GM19468 (cell line): ENCODE measurements around the gene ACSS1.
A peak's percentile ranks its signal among the peaks of the same experiment; 100 is the strongest.

Experiments
- ATAC-seq: cut with Tn5 transposase; IDR thresholded peaks from one replicate; pipeline ENCODE4 v1.9.1; 2021; ENCODE audit warnings: mild to moderate bottlenecking, moderate library complexity, moderate number of reproducible peaks; ENCODE audit not compliant: unreplicated experiment; ENCODE audit errors: extremely low read depth

ACSS1 gene

DNA sequence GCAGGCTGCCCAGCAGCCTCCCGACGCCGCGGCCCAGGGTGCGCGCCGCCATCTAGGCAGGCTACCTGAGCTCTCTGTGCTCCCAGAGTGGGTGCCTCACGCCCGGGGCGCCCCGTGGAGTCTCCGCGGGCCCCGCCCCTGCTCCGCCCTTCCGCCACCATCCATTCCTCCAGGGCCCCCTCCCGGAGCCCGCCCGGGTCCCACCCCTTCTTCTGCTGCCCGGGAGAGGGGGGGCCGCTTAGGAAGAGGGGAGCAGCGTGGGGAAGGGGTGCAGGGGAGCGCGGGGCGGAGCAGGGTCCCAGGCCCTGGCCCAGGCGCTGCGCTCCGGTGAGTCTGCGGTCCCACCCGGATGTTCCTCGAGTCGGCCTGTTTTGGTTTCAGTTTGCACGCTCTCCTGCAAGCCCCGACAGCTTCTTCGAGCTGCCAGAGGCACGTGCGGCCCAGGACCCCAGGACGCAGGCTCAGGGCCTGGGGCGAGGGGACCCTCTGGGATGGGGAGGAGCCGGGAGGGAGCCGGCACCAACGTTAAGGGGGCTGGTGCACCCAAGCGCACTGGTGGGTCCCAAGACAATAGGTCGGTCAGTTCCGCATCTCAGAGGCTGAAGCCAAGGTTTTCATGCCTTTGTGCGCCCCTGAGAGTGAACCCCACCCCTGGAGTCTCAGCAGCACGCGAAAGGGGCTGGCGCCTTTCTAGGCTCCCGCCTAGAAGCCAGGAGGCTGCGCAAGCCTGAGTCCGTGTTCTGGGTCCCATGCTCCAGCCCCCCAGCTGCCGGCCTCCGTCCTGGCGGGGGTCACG lies at the start of gene ACSS1:
TSS of gene ACSS1 (minus strand) at position 89 of the 796 bp plus-strand sequence. CDS start at position 52, 37 bp downstream.
- peak; percentile 44 for ATAC-seq

DNA sequence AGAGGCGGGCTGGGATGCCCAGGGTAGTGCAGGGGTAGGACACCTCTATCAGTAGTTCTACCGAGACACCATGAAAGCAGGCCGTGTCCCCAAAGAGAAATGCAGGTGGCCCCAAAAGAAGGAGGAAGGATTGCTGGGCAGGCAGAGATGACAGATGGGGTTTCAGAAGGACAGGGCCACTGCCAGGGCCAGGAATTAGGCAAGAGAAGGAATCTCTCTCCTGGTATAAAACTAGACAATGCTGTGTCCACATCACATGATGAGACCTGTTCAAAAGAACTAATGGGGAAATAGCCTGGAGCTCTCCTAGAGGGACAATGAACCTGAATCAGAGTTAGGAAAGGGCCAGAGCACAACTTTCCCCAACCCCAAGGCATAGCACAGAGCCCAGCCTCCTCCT lies 45.6 kb upstream of the ACSS1 start:
- ATAC-seq = no peak

DNA sequence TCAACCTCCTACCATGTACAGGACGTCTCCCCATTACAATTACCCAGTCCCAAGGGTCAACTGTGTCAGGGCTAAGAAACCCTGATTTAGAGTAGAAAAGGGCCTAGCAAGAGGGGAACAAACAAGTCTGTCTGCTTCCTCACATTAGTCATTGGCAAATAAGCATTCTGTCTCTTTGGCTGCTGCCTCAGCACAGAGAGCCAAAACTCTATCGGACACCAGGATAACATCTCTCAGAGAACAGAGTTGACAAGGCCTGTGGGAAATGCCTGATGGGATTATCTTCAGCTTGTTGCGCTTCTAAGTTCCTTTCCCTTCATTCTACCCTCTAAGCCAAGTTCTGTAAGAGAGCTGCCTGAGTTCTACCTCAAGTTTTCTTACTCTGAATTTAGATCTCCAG lies 43.0 kb upstream of the ACSS1 start:
- no peak for ATAC-seq

DNA sequence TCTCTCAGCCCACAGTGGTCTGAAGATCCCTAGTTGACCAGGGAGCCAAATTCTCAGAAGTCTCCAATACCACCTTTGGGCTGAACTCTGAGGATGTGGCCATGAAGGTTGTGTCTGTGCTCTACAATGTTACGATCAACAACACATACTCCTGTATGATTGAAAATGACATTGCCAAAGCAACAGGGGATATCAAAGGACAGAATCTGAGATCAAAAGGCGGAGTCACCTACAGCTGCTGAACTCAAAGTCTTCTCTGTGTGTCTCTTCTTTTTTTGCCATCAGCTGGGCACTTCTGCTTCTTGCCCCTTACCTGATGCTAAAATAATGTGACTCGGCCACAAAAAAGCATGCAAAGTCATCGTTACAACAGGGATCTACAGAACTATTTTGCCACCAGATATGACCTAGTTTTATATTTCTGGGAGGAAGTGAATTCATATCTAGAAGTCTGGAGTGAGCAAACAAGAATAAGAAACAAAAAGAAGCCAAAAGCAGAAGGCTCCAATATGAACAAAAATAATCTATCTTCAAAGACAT lies 41.7 kb upstream of the ACSS1 start:
- no peak for ATAC-seq

DNA sequence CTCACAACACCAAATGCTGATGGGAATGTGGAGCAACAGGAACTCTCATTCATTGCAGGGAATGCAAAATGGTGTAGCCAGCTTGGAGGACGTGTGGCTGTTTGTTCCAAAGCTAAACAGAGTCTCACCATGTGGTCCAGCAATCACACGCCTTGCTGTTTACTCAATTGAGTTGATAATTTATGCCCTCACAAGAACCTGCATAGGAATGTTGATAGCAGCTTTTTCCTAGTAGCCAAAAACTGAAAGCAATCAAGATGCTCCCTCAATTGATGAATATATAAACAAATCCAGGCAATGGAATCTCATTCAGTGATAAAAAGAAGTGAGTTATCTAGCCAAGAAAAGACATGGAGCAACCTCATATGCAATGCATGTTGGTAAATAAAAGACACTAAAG lies 39.6 kb upstream of the ACSS1 start:
- ATAC-seq = no peak

DNA sequence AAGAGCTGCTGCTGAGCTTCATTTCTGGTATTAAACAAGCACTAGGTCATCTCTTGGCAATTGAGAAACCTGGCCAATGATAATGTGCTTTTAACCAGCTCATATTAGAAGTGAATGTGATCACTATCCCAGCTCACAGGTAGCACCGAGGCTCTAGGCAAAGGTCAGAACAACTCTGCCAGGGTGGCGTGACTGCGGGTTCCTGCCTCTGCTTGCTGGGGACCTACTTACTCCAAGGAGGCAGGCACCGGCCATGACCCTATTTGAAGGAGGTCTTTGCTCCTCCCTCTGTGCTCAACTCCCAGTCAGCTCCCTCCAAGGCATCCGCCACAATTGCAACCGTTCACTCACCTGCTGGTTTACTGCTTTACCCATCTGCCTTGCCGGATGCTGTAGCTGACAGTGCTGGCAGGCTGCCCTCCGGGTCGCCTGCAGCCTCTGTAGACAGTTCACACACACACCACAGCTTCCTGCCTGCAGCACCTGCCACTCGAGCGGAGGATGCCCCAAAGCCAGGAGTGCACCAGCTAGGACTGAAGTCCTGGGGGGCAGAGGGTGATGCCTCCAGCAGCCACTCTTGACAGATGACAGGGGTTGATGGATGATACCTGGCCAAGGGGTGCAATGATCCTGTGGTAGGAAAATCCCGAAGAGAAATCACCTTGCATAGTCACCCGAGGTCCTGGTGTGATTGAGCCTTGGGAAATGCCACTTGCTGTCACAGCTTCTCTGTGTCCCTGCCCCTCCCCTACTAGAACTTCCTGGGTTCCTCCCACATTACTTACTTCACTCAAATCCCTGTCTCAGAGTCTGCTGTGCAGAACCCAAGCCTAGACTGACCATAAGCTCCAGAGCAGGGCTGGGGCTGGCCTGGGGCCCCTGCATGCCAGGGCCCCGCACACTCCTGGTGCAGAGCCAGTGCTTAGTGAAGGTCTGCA lies 32.8 kb upstream of the ACSS1 start:
- ATAC-seq = no peak

DNA sequence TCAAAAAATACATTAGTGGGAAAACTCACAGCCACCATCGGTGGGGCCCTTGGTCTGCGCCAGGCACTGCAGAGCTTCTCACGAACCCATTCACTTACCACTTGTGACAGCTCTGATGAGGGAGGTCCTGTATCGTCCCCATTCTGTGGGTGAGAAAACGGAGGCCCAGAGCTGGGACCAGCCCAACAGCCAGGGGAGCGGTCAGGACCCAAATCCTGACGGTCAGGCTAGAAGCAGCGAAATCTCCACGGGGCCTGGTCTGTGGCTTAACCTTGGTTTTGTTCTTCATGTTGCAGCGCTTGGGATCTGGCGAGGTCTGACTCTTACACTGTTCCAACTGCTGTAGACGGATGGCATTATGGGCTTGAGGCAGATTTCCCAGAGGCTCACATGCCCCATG lies 31.7 kb upstream of the ACSS1 start:
- ATAC-seq = no peak

DNA sequence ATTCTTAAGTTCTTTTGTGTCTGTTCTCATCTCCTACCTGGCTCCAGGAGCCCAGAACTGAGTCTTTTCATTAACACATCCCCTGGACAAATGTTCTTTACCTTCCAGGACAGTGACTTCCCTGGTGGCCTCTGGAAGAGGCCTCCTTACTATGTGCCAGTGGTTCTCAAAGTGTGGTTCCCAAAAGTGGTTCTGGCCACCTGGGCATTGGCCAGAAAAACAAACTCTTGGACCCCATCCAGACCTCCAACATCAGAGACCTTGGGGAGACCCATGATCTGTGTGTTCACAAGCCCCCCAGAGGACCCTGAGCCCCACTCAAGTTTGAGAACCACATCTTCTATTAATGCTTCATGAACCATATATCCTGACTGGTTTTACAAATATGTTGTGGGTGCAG lies 31.2 kb upstream of the ACSS1 start:
- no peak for ATAC-seq

DNA sequence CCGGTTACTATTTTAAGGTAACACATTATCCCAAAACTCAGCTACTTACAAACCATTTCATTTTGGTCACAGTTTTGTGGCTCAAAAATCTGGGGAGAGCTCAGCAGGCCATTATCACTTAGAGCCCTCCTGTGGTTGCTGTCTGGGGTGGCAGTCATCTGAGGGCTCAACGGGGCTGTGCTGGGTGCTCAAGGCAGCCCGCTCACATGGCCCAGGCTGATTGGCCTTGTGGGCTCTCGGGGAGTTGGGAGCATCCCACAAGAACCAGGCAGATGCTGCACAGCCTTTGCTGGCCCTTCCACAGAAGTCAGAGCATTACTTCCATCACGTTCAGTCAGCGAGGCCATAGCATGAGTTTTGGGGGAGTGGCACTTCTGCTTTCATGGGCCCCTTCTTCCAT lies 30.3 kb upstream of the ACSS1 start:
- no peak for ATAC-seq

DNA sequence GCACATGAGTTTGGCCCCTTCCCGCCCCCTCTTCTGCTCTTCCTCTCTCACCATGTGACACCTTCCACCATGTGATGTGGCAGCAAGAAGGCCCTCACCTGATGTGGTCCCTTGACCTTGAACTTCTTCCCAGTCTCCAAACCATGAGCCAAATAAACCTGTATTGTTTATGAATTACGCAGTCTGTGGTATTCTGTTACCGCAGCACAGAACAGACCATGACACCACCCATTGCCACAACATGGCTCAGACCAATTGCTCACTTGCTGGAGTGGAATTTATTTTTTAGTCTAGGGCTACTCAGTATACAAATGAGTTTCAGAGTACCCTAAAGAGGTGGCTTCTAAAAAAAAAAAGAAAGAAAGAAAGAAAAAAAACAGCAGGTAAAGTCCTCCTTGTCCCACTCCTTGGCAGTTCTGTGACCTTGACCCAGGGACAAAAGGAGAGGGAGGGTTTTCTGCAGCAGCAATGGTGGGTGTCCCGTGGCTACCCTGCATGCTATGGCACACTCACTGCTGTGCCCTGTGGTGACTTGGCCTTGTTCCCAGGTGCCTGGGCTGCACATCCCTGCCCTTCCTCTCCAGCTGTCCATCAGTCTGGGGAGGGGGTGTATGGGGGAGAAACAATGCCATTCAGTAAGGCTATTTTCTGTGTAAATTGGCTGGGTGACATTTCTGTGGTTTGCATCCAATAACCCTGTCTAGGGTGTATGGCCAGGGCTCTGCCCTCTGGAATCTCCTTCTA lies 29.4 kb upstream of the ACSS1 start:
- no peak for ATAC-seq

DNA sequence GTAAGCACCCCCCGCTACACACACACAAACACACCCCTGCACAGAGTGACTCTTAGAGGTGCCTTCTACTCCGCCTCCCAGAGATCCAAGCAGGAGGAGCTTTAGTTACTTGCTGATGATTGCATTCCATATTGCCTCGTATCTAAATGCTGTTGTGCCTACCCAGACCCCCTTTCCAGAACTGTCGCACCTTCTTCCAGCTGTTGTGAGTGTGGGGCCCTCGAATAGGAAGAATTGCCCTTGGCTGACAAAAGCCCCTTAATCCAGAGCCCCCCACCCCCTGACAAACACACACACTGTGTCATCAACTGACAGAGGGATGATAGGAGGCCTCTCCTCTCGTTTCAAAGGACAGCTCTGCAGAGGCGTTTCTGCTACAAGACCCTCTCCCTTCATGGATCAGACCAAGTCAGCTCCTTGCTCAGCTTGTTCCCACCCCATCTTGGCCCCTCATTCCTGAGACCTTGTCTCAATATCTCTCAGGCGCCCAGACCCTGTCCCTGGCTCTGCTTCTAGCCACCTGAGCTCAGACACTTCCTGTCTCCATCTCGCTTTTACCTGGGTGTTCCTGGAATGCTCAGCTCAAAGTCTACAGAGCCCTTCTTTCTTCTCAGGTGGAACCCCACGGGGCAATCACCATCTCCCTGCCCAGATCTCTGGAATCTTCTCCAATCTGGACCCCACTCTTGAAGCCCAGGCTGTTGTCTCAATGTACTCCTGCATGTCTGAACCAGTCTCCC lies 28.0 kb upstream of the ACSS1 start:
- no peak for ATAC-seq

DNA sequence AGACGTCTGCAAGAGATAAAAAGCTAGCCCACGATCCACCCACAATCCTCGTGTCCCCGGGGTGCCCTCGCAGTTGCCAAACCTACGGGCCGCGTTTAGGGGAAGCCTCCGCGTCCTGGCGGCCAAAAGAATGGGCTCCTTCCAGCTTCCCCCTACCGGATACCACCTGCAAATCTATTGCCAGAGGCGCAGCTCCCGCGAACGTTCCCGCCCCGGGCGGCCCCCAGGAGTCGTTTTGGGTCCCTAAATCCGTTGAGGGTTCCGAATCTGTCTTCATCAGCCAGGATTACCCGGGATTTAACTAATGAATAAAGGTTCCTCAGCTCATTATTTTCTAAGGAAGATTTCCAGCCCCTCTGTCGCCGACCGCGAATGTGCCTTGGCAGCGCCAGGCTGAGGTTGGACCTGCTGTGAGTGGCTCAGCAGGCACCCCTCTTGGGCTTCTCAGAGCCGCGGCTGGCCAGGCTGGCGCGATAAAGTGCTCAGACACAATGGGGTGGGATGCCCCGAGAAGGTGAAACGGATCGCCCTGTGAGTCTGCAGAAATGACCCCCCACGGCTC lies 26.8 kb upstream of the ACSS1 start:
- ATAC-seq = no peak

DNA sequence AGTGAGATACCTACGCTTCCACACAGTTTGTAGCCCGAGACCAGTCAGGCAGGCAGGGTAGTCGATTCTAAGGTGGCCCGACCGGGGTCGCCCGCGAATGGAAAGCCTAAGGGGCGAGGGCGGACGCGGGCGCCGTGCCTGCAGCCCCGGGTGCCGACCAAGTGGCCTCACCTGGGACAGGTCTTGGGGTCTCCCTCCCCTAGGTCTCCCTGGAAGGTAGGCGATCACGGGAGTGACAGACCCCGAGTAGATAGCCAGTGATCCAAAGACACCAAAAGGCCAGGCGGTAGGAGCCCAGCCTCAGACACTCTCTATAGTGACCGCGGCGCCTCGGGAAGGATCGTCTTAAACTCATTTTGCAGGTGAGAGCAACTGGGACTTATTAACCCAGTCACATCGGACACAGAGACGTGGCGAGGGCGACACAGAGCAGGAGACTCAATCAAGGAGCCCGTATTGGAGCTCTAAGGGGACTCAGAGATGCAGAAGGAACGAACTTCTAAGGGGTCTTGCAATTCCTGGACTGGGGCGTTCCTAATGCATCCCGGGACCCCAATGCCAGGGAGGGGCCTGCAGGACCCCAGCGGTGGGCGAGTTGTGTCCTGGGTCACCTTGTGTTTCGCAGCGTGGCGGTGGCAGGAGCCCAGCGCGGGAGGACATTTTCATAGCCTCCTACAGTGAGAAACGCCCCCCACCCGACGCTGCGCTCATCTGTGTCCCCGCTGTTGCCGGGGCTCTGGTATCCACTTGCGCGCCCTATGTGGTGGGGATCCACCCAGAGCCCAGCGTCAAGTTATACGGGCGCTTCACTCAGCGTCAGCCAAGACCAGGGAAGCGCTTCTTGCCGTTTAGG lies 26.1 kb upstream of the ACSS1 start:
- ATAC-seq = no peak

DNA sequence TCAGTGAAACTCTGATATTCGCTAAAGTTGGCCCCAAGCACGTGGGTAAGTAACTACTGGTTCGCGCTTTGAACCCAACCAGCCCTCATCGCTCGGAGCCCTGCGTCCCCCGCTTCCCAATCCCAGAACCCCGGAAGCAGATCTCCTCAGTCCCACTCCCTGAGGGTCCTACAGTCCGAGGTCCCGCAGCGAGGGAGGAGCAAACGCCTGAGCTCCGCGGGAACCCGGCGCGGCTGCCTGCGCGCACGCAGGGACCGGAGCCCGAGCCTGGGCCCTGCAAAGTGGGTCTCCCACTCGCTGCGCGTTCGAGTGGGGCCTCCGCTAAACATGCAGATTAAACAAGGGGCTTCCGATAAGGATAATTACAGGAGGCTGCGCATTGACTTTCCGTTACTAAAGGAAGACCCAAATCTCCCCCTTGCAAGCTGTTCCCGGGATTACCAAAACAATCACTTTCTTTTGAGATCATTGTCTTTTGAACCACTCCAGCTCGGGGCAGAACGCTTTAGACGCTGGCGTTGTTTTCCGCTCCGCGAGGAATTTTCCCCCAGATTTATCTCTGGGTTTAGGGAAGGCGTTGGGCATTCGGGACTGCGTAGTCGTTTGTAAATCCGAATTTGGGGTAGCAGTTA lies 25.3 kb upstream of the ACSS1 start:
- ATAC-seq = no peak

DNA sequence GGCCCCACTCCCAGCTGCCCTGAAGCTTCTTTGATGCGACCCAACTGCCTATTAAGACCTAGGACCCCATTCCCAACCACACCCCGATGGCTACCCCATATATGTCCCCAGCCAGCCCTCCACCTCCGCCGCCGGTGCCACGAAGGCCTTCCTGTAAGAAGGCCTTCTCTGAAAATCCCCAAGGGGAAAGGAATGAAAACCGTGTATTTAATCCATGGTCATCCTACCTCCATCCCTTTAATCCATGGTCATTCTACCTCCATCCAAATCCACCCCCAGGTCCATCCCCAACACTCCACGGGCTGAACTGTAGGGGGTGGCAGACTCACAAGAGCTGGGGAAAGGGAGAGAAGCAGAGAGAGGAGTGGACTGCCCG lies 24.5 kb upstream of the ACSS1 start:
- no peak for ATAC-seq

DNA sequence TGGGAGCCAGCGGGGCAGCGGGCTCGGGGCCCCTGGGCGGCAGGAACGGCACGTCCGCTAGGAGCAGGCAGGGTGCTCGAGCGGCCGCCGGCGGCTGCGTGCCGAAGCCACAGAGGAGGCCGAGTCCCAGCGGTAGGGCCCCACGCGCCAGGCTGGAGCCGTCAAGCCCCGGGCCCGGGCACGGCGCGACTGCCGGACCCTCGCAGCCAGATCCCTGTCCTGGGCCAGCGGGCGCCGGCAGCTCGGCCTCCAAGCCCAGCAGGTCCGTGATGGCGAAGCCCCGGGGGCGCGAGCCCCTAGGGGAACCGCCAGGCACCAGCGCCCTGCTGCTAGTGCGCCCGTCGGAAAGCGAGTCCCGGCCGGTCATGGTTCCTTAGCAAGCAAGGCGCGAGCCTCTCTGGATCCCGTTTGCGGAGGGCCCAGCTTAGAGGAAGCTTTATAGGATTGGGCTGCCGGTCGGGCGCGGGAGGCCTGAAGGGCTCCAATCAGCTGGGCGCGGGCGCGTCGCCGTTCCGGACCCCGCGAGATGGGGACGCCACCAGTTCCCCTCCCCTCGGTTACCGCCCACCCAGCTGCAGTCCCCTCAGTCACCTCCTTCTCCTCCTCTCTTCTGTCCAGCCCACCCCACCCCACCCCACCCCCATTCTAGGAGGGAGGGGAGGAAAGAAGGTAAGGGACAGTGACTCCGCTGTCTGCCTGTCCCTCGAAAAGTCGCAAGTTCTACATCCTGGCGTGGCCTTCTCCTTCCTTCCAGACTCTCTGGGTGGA lies 24.0 kb upstream of the ACSS1 start, which contains the start of gene VSX1:
TSS of gene VSX1 (minus strand) at position 412 of the 768 bp plus-strand sequence. CDS start at position 367, 45 bp downstream.
- ATAC-seq = no peak

DNA sequence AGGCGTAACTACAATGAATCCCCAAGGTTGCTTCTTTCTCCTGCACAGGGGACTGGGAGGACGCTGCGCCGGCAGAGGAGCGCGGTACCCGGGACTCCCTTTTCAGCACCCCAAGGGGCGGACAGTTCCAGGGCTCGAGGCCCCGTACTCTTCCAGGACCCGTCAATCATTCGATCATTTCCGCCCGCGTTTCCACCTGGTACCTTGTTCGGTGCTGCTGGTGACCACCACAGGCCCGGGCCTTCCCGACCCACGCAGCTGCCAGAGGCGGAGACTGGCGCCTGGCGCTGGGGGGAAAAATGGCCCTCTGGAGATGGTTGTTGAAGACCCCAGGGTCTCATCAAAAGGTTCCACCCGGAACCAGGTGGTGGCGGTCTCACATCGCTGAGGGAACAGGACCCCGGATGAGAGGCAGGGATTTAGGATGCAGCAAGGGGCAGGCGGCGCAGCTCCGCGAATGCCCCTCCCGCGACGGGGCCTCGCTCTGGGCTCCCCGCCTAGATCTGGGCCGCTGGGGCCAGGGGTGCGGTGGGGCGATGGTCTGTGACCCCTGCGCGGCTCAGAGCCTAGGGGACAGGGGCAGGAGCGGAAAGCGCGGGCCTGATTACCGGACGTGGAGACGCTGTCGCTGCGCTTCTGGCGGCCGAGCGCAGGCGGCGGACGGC lies 23.3 kb upstream of the ACSS1 start:
- ATAC-seq = no peak
